ENCODE data around the gene ST6GALNAC6. TPM values are rescaled to one million over a fixed set of nuclear protein-coding genes. Genes with fewer than 3 reads are reported as not detected.
A peak's percentile ranks its signal among the peaks of the same experiment; 100 is the strongest.

The ST6GALNAC6 gene
- total RNA-seq, 2 experiments from 2014 or later: 50.1 to 53.8 TPM

DNA sequence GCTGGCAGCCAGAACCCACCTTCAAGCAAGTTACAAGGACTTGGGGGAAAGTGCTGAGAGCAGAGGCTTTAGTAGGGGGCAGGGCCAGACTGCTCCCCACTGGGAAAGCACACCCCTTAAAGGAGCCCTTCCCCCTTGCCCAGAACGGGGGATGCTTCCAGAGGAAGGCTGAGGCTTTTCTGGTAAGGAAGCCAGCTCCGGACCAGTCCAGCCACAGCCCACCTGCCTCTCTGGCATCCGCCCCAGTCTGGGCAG, 42.5 kb upstream of the ST6GALNAC6 start:
- H3K36me3 Mint-ChIP-seq: peaks cover 34% of the 10 kb centered on the region
- POLR2A ChIA-PET: interaction anchor here (0.8 kb wide), 1 partner anchor 13 kb away, joined by 3 read pairs; no protein-coding TSS in a partner anchor
- H3K27ac Mint-ChIP-seq: peak overlapping the region; percentile 42
- CTCF ChIA-PET: interaction anchor here (0.7 to 15.3 kb wide), 22 partner anchors 13 to 362 kb away, joined by 3 to 347 read pairs (median 7); partner anchors contain the start of gene EEIG1
- no peaks in the 10 kb centered on the region for H3K9me3 Mint-ChIP-seq
- H3K4me1 Mint-ChIP-seq (ENCODE audit: low read depth): peaks cover 28% of the 10 kb centered on the region
- no peak for DNase-seq
- intact Hi-C loops (cut with micrococcal nuclease): no loop called here
- H3K27me3 Mint-ChIP-seq: no peaks in the 10 kb centered on the region
- H3K4me3 Mint-ChIP-seq: no peak overlapping the region

DNA sequence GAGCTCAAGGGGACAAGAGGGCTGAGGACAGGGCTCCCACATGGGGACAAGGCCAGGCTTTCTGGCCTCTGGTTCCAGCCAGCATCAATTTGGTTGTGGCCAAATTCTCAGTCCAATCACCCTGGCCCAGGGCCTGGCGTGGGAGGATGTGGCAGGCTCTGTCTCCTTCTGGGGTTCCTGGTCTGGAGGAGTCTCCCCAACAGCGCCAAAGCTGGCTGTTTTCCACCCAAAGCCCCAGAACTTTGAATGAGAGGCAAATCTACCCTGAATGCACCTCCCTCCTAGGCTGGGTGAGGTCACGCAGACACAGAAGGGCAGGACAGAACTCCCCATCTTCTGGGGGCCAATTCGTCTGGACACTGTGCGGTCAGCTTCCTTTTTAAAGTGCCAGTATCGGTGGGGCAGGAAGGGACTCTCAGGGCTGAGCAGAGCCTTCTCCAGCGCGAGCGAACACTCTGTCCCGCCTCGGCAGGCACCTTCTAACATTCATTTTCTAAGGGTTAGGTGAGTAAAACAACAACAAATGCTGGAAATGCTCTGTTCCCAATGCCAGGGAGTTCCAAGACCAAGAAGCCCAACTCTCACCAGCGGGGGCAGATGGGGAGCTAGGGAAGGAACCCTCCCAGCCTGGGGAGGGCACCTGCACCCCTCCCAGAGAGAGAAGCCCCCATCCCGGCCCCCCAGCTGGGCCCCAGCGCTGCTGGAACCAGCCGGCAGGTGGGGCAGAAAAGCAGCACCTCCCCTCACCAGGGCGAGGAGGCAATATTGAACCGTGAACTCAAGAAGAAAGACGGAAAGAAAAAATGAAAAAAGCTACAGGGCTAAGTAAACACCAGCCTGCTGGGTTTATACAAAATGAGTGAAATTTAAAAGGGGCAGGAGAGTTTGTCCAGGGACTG, 41.9 kb upstream of the ST6GALNAC6 start:
- Mint-ChIP-seq H3K9me3 (no peaks in the 10 kb centered on the region), H3K27ac (no peak overlapping the region), H3K36me3 (peaks cover 34% of the 10 kb centered on the region), H3K4me3 (no peak overlapping the region), H3K4me1 (ENCODE audit: low read depth) (peaks cover 34% of the 10 kb centered on the region), H3K27me3 (no peaks in the 10 kb centered on the region)
- DNase-seq: no peak
- CTCF ChIA-PET: interaction anchor here (0.7 to 15.3 kb wide), 21 partner anchors 14 to 363 kb away, joined by 3 to 347 read pairs (median 7); partner anchors contain the start of gene EEIG1
- intact Hi-C loops (cut with micrococcal nuclease): no loop called here
- POLR2A ChIA-PET: interaction anchor here (0.8 kb wide), 1 partner anchor 13 kb away, joined by 3 read pairs; no protein-coding TSS in a partner anchor

DNA sequence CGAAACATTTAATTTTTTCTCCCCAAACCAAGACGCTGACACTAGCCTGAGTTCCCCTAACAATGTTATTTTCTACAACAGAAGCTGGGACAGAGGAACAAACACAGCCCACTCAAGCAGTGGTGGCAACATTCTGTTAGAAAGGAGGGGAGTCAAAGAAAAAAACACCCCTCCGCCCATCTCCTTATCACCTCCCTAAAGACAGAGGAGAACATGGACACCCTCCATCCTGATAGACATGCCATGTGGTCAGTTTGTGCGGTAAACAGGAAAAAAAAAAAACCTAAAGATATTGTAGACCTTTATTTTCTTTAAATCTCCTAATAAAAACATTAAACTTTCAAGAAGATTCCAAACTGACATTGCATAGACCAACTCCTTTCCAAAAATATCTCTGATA, 41.2 kb upstream of the ST6GALNAC6 start:
- Mint-ChIP-seq H3K27me3 (no peaks in the 10 kb centered on the region), H3K9me3 (no peaks in the 10 kb centered on the region), H3K4me1 (ENCODE audit: low read depth) (peaks cover 41% of the 10 kb centered on the region), H3K36me3 (peaks cover 39% of the 10 kb centered on the region), H3K27ac (peak overlapping the region; percentile 25), H3K4me3 (no peak overlapping the region)
- ChIA-PET CTCF (interaction anchor here (0.9 to 15.3 kb wide), 8 partner anchors 14 to 177 kb away, joined by 3 to 347 read pairs (median 40); partner anchors contain the start of gene EEIG1), POLR2A (no interaction called here)
- no peak for DNase-seq
- intact Hi-C loops (cut with micrococcal nuclease): no loop called here

DNA sequence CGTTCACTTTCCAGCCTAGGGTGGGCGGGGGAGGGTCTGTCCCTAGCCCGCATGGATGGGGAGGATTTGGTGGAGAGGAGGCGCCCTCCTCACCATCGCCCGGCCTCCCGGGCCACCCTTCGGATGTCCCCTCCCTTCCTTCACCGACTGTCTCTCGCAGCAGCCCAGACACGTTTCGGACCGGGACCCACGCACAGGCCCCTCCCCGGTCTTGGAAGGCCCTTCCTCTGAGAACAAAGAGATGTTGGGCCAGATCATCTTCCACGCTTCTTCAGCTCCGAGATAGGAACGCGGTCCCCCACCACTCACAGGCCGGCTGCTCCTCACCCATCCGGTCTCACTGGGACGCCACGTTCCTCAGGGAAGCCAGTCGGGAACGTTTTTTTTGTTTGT, 38.9 kb upstream of the ST6GALNAC6 start:
- Mint-ChIP-seq H3K9me3 (no peaks in the 10 kb centered on the region), H3K36me3 (peaks cover 35% of the 10 kb centered on the region), H3K27ac (peak overlapping the region; percentile 33), H3K4me3 (peak overlapping the region; percentile 35), H3K27me3 (no peaks in the 10 kb centered on the region), H3K4me1 (ENCODE audit: low read depth) (peaks cover 45% of the 10 kb centered on the region)
- intact Hi-C loops (cut with micrococcal nuclease): loop anchor here (5.0 kb wide), 1 partner anchor 179 kb away; no protein-coding TSS in a partner anchor
- DNase-seq: no peak
- ChIA-PET POLR2A (no interaction called here), CTCF (interaction anchor here (15.3 kb wide), 1 partner anchor 98 kb away, joined by 347 read pairs; no protein-coding TSS in a partner anchor)

DNA sequence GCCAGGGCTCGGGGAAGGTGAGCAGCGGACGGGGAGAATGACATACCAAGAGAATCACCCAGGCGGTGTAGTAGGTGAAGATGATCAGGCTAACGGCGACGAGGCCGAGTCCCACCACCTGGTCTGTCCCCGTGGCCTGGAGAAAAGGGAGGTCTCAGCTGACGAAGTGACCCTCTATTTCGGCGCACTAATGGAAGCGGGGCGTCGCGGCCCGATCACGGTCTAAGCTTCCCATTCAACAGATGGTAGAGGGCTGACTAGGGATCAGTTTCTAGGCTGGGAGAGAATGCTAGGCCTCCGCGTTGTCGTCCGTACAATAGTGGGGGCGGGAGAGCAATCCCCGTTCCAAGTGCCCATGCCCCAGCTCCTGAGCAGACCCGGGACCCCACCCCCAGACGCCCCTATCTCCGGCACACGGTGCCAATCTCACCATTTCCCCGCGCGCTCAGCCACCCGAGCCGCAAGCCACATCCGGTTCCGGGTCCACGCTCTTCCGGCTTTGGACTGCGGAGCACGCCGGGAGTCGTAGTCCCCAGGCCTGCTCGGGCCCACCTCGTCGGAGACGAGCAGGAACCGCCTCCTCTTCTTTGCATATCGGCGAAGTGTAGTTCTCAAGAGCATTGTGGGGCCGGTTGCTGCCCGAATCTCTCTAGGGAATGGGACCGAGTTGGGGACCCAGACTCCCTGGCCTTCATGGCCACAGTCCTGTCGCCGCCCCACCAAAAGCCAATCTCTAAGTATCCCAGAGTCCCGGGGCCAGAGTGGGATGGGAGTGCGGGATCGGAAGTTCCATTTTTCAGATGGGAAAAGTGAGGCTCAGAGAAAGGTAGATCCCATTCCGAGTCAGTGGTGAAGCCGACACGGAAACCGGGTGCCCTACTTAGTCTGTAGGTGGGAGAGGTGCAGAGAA, 38.2 kb upstream of the ST6GALNAC6 start, which contains the start of gene DPM2:
DPM2 (minus strand) TSS at position 467 of the 910 bp plus-strand sequence; CDS start at position 433, 34 bp downstream.
- intact Hi-C loops (cut with micrococcal nuclease): loop anchor here (2.0 to 5.0 kb wide), 2 partner anchors 33 to 180 kb away; no protein-coding TSS in a partner anchor
- POLR2A ChIA-PET: interaction anchor here (0.7 to 1.0 kb wide), 2 partner anchors 9 to 97 kb away, joined by 3 read pairs; no protein-coding TSS in a partner anchor
- Mint-ChIP-seq H3K4me1 (ENCODE audit: low read depth) (peaks cover 43% of the 10 kb centered on the region), H3K4me3 (peak within 1 kb of the TSS; percentile 90), H3K9me3 (no peaks in the 10 kb centered on the region), H3K36me3 (peaks cover 34% of the 10 kb centered on the region), H3K27me3 (no peaks in the 10 kb centered on the region), H3K27ac (peak within 1 kb of the TSS; percentile 89)
- CTCF ChIA-PET: interaction anchor here (1.1 to 15.3 kb wide), 4 partner anchors 15 to 99 kb away, joined by 3 to 347 read pairs (median 6); no protein-coding TSS in a partner anchor
- DNase-seq: peak; percentile 91

DNA sequence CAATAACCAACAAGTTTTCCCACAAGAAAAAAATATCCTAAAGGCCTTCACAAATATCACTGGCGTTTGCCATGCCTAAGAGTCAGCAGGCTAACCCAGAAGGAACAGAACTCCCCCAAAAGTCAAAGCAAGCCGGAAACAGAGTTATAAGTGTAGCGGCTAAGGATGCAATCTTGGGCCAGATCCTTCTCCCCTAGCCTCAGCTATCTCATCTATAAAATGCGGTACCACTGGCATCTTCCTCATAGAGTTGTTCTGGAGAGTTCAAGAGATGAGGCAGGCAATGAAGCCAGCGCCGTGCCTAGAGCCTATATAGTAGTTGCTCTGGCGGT, 37.6 kb upstream of the ST6GALNAC6 start:
- H3K4me1 Mint-ChIP-seq (ENCODE audit: low read depth): peaks cover 43% of the 10 kb centered on the region
- H3K27ac Mint-ChIP-seq: peak overlapping the region; percentile 89
- peaks cover 29% of the 10 kb centered on the region for H3K36me3 Mint-ChIP-seq
- intact Hi-C loops (cut with micrococcal nuclease): loop anchor here (2.0 to 5.0 kb wide), 2 partner anchors 34 to 180 kb away; no protein-coding TSS in a partner anchor
- POLR2A ChIA-PET: interaction anchor here (0.7 to 1.0 kb wide), 2 partner anchors 8 to 98 kb away, joined by 3 read pairs; no protein-coding TSS in a partner anchor
- no peaks in the 10 kb centered on the region for H3K9me3 Mint-ChIP-seq
- peak overlapping the region; percentile 90 for H3K4me3 Mint-ChIP-seq
- CTCF ChIA-PET: interaction anchor here (1.1 to 15.3 kb wide), 4 partner anchors 14 to 99 kb away, joined by 3 to 347 read pairs (median 6); no protein-coding TSS in a partner anchor
- DNase-seq: no peak
- H3K27me3 Mint-ChIP-seq: no peaks in the 10 kb centered on the region

DNA sequence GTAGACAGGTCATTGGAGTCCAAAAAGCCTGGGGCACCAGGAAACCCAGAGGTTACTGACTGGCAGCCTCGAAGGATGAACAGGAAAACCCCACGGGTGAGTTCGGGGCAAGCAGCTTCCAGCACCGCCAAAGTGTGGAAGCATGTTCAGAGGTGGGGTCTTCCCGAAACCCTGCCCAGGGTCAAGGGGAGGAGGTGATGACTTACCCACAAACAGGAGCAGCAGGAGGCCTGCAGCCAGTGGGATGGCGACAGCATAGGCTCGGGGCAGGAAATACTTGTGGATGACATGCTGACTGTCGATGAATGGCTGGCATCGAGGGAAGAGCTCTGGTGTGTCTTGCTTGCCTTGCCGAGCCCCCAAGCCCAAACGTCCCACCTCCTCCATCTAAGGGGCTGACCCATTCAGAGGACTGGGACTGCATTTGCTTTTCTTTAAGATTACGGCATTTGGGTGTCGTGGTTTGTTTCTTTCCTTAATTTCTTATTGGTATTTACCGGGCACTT, 37.0 kb upstream of the ST6GALNAC6 start:
- ChIA-PET CTCF (interaction anchor here (1.1 to 15.3 kb wide), 5 partner anchors 14 to 100 kb away, joined by 3 to 347 read pairs (median 3); partner anchors contain the start of gene EEIG1), POLR2A (no interaction called here)
- Mint-ChIP-seq H3K36me3 (peaks cover 29% of the 10 kb centered on the region), H3K4me1 (ENCODE audit: low read depth) (peaks cover 46% of the 10 kb centered on the region), H3K27me3 (no peaks in the 10 kb centered on the region), H3K9me3 (no peaks in the 10 kb centered on the region), H3K27ac (peak overlapping the region; percentile 74), H3K4me3 (peak overlapping the region; percentile 90)
- intact Hi-C loops (cut with micrococcal nuclease): loop anchor here (2.0 to 5.0 kb wide), 2 partner anchors 34 to 181 kb away; no protein-coding TSS in a partner anchor
- DNase-seq: no peak

DNA sequence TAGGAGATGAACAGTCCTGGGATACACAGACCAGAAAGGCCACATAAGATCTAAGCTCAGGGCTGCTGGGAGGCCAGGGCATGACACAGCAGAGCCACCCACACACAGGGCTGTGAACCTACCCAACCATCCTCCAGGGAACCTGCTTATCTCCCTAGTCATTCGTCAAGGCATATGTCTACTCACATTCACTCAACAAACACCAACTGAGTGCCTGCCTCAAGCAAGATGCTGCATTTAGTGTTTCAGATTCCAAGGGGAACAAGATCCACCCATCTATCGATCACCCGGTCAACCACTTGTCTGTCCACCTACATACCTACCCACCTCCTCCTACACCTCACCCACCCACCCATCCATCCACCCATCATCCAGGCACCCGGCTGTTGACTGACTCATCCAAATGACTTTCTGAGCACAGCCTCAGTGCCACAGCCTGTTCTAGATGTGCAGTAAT, 36.4 kb upstream of the ST6GALNAC6 start:
- ChIA-PET CTCF (interaction anchor here (0.9 to 15.3 kb wide), 7 partner anchors 8 to 201 kb away, joined by 3 to 347 read pairs (median 3); partner anchors contain the start of genes EEIG1 and TOR2A), POLR2A (no interaction called here)
- Mint-ChIP-seq H3K9me3 (no peaks in the 10 kb centered on the region), H3K27ac (peak overlapping the region; percentile 74), H3K4me3 (peak overlapping the region; percentile 90), H3K27me3 (no peaks in the 10 kb centered on the region), H3K4me1 (ENCODE audit: low read depth) (peaks cover 52% of the 10 kb centered on the region), H3K36me3 (peaks cover 29% of the 10 kb centered on the region)
- intact Hi-C loops (cut with micrococcal nuclease): loop anchor here (2.0 to 5.0 kb wide), 2 partner anchors 35 to 182 kb away; no protein-coding TSS in a partner anchor
- DNase-seq: peak; percentile 66

DNA sequence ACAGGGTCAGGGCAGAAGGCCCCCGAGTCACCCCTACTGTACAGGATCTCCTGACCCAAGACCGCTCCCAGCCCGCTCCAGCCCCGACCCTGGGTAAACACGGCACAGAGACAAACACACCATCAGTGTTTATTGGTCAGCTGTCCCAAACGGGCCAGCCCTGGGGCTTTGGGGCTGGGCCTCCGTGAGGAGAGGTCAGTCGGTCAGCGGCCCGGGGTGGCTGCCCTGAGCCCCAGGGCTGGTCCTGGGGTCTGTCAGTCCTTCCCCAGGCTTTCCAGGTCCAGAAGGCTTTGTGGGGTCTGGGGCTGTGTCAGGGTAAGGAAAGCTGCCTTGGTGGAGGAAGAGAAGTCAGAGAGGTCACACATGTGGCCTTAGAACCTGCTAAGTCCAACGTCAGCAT, 35.6 kb upstream of the ST6GALNAC6 start:
- intact Hi-C loops (cut with micrococcal nuclease): loop anchor here (5.0 kb wide), 1 partner anchor 182 kb away; no protein-coding TSS in a partner anchor
- H3K4me3 Mint-ChIP-seq: peak overlapping the region; percentile 25
- POLR2A ChIA-PET: no interaction called here
- H3K36me3 Mint-ChIP-seq: peaks cover 26% of the 10 kb centered on the region
- no peak overlapping the region for H3K27ac Mint-ChIP-seq
- H3K27me3 Mint-ChIP-seq: no peaks in the 10 kb centered on the region
- H3K4me1 Mint-ChIP-seq (ENCODE audit: low read depth): peaks cover 55% of the 10 kb centered on the region
- CTCF ChIA-PET: interaction anchor here (0.9 to 15.3 kb wide), 7 partner anchors 9 to 200 kb away, joined by 3 to 347 read pairs (median 3); partner anchors contain the start of genes EEIG1 and TOR2A
- DNase-seq: no peak
- H3K9me3 Mint-ChIP-seq: no peaks in the 10 kb centered on the region

DNA sequence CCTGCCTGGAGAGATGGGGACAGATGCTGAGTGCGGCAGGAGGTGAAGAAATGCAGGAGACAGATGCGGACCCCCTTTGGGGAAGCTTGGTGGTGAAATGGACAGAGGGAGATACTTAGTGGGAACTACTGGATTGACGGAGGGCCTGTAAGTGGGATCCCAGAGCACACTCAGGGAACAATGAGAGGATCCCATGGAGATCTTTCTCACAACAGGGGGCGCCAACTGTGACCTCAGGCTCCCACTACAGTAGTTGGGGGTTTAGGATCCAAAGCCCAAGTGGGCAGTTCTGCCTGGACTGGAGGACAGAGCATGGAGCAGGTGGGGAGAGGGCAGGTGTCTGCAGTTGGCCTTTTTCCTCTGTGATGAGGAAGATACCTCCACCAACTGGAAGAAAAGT, 34.8 kb upstream of the ST6GALNAC6 start:
- H3K4me1 Mint-ChIP-seq (ENCODE audit: low read depth): peaks cover 57% of the 10 kb centered on the region
- H3K27ac Mint-ChIP-seq: no peak overlapping the region
- CTCF ChIA-PET: interaction anchor here (1.4 to 15.3 kb wide), 4 partner anchors 9 to 199 kb away, joined by 3 to 347 read pairs (median 4); partner anchors contain the start of gene TOR2A
- DNase-seq: no peak
- POLR2A ChIA-PET: no interaction called here
- no peaks in the 10 kb centered on the region for H3K9me3 Mint-ChIP-seq
- no peak overlapping the region for H3K4me3 Mint-ChIP-seq
- intact Hi-C loops (cut with micrococcal nuclease): no loop called here
- no peaks in the 10 kb centered on the region for H3K27me3 Mint-ChIP-seq
- peaks cover 26% of the 10 kb centered on the region for H3K36me3 Mint-ChIP-seq

All from activated CD4-positive, alpha-beta memory T cell treated with anti-CD3 and anti-CD28 coated beads for 36 hours (primary cell).